22Rv1 (cell line): ENCODE data around the gene NUP205.

Source experiments
- CTCF ChIP-seq: fragments of 450-650 bp; IDR thresholded peaks from 2 replicates; pipeline ENCODE4 v1.5.1; 2017; ENCODE audit warnings: mild to moderate bottlenecking
- ZFX ChIP-seq: fragments of 450-650 bp; IDR thresholded peaks from 2 replicates; pipeline ENCODE4 v1.6.1; 2017; ENCODE audit warnings: antibody characterized with exemption, borderline replicate concordance

GRCh38 chr7:135664046-135664589 is 106.4 kb downstream of the NUP205 start:
- no peak for TF ChIP-seq ZFX
- no peak for TF ChIP-seq CTCF
